Measurements from ENCODE around the gene NPSR1. TPM values are rescaled to one million over a fixed set of nuclear protein-coding genes. Genes with fewer than 3 reads are reported as not detected.

The NPSR1 gene
- total RNA-seq, 1 donor from 2014 or later: not detected

- Histone ChIP-seq H3K27ac (ENCODE audit: low read depth, low read length) (no peak overlapping the region), H3K79me2 (ENCODE audit: insufficient read depth, low read length) (no peaks in the 10 kb centered on the region), H3K4me2 (ENCODE audit: low read length) (no peak overlapping the region), H2AFZ (ENCODE audit: low read depth, low read length) (no peak overlapping the region), H3K4me3 (ENCODE audit: insufficient read depth, low read depth, low read length) (no peak overlapping the region), H4K20me1 (ENCODE audit: insufficient read depth, low read length) (no peaks in the 10 kb centered on the region), H3K9me3 (ENCODE audit: insufficient read depth, low read depth, low read length) (no peaks in the 10 kb centered on the region), H3K4me1 (ENCODE audit: insufficient read depth, low read length) (no peaks in the 10 kb centered on the region), H3K27me3 (ENCODE audit: insufficient read depth, low read length) (no peaks in the 10 kb centered on the region), H3K36me3 (ENCODE audit: insufficient read depth, low read length) (no peaks in the 10 kb centered on the region), H3K9ac (ENCODE audit: low read length) (no peak overlapping the region)
- Mint-ChIP-seq H3K27ac (ENCODE audit: unreplicated experiment) (no peak overlapping the region), H3K36me3 (ENCODE audit: low read depth, unreplicated experiment) (peaks cover 2% of the 10 kb centered on the region), H3K4me1 (ENCODE audit: low read depth, unreplicated experiment) (peaks cover 2% of the 10 kb centered on the region), H3K4me3 (ENCODE audit: unreplicated experiment) (no peak overlapping the region), H3K9me3 (ENCODE audit: unreplicated experiment) (no peaks in the 10 kb centered on the region), H3K27me3 (ENCODE audit: low read depth, unreplicated experiment) (peaks cover 4% of the 10 kb centered on the region)
- FAIRE-seq (no peak), DNase-seq (ENCODE audit: low read depth) (no peak)
- TF ChIP-seq EZH2 (IDR thresholded peaks at IDR 0.05; ENCODE audit: insufficient read depth, low read length): no peak
- TF ChIP-seq, protein P1, sequence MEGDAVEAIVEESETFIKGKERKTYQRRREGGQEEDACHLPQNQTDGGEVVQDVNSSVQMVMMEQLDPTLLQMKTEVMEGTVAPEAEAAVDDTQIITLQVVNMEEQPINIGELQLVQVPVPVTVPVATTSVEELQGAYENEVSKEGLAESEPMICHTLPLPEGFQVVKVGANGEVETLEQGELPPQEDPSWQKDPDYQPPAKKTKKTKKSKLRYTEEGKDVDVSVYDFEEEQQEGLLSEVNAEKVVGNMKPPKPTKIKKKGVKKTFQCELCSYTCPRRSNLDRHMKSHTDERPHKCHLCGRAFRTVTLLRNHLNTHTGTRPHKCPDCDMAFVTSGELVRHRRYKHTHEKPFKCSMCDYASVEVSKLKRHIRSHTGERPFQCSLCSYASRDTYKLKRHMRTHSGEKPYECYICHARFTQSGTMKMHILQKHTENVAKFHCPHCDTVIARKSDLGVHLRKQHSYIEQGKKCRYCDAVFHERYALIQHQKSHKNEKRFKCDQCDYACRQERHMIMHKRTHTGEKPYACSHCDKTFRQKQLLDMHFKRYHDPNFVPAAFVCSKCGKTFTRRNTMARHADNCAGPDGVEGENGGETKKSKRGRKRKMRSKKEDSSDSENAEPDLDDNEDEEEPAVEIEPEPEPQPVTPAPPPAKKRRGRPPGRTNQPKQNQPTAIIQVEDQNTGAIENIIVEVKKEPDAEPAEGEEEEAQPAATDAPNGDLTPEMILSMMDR (IDR thresholded peaks at IDR 0.05; ENCODE audit: insufficient read depth, low read depth, low read length): no peak
Observed at GRCh38 chr7:34832020-34832419, 174.0 kb downstream of the NPSR1 start.

DNA sequence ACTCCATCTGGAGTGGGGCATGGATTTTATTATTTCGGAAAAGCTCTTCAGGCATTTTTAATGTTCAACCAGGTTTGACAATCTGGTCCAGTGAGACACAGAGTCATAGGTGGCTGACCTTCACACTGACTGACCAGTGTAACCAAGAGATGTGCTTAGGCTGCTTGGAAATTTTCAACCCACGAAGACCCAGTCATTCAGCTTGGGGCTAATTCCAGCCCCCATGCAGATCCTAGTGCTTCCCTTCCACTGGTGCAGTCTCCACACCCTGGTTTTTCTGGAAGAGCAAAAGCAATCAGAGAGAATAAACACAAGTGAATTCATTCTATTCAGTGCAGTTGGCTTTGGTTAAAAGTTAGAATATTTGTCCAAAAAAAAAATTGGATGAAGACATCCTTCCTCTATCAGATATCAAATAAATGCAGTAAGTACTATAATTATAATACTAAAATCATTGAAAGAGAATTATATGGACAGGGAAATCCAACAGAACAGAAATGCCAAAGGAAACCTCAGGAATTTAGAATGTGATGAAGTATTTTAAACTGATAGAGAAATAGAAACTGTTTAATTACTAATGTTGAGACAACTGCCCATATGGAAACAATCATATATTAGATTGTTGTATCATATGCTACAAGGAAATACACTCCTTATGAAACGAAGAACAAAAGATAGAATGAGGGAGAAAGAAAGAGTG, 178.0 kb downstream of the NPSR1 start:
- H3K4me1 ChIP-seq (ENCODE audit: insufficient read depth, low read length): peaks cover 13% of the 10 kb centered on the region
- no peak overlapping the region for H3K4me3 Mint-ChIP-seq (ENCODE audit: unreplicated experiment)
- no peaks in the 10 kb centered on the region for H3K9me3 ChIP-seq (ENCODE audit: insufficient read depth, low read depth, low read length)
- H3K9ac ChIP-seq (ENCODE audit: low read length): no peak overlapping the region
- no peak overlapping the region for H3K27ac ChIP-seq (ENCODE audit: low read depth, low read length)
- no peak for FAIRE-seq
- no peak overlapping the region for H3K4me2 ChIP-seq (ENCODE audit: low read length)
- no peaks in the 10 kb centered on the region for H4K20me1 ChIP-seq (ENCODE audit: insufficient read depth, low read length)
- no peak for TF ChIP-seq EZH2 (IDR thresholded peaks at IDR 0.05; ENCODE audit: insufficient read depth, low read length)
- TF ChIP-seq, protein P1 (IDR thresholded peaks at IDR 0.05; ENCODE audit: insufficient read depth, low read depth, low read length): no peak
- H3K36me3 ChIP-seq (ENCODE audit: insufficient read depth, low read length): no peaks in the 10 kb centered on the region
- H3K27me3 ChIP-seq (ENCODE audit: insufficient read depth, low read length): no peaks in the 10 kb centered on the region
- peaks cover 1% of the 10 kb centered on the region for H3K27me3 Mint-ChIP-seq (ENCODE audit: low read depth, unreplicated experiment)
- H3K79me2 ChIP-seq (ENCODE audit: insufficient read depth, low read length): no peaks in the 10 kb centered on the region
- peaks cover 2% of the 10 kb centered on the region for H3K36me3 Mint-ChIP-seq (ENCODE audit: low read depth, unreplicated experiment)
- peaks cover 14% of the 10 kb centered on the region for H3K4me1 Mint-ChIP-seq (ENCODE audit: low read depth, unreplicated experiment)
- DNase-seq (ENCODE audit: low read depth): no peak
- H2AFZ ChIP-seq (ENCODE audit: low read depth, low read length): no peak overlapping the region
- no peaks in the 10 kb centered on the region for H3K9me3 Mint-ChIP-seq (ENCODE audit: unreplicated experiment)
- H3K27ac Mint-ChIP-seq (ENCODE audit: unreplicated experiment): peak overlapping the region; percentile 79
- H3K4me3 ChIP-seq (ENCODE audit: insufficient read depth, low read depth, low read length): no peak overlapping the region

GRCh38 chr7:34837316-34837715, 179.3 kb downstream of the NPSR1 start:
- DNase-seq (ENCODE audit: low read depth) (no peak), FAIRE-seq (no peak)
- Mint-ChIP-seq H3K36me3 (ENCODE audit: low read depth, unreplicated experiment) (peaks cover 2% of the 10 kb centered on the region), H3K27ac (ENCODE audit: unreplicated experiment) (peak overlapping the region; percentile 28), H3K27me3 (ENCODE audit: low read depth, unreplicated experiment) (peaks cover 1% of the 10 kb centered on the region), H3K9me3 (ENCODE audit: unreplicated experiment) (no peaks in the 10 kb centered on the region), H3K4me1 (ENCODE audit: low read depth, unreplicated experiment) (peaks cover 14% of the 10 kb centered on the region), H3K4me3 (ENCODE audit: unreplicated experiment) (no peak overlapping the region)
- H2AFZ ChIP-seq (ENCODE audit: low read depth, low read length): no peak overlapping the region
- no peak overlapping the region for H3K9ac ChIP-seq (ENCODE audit: low read length)
- H3K27ac ChIP-seq (ENCODE audit: low read depth, low read length): no peak overlapping the region
- H3K4me3 ChIP-seq (ENCODE audit: insufficient read depth, low read depth, low read length): no peak overlapping the region
- peak overlapping the region; percentile 30 for H3K4me2 ChIP-seq (ENCODE audit: low read length)
- H4K20me1 ChIP-seq (ENCODE audit: insufficient read depth, low read length): no peaks in the 10 kb centered on the region
- no peaks in the 10 kb centered on the region for H3K9me3 ChIP-seq (ENCODE audit: insufficient read depth, low read depth, low read length)
- H3K4me1 ChIP-seq (ENCODE audit: insufficient read depth, low read length): peaks cover 13% of the 10 kb centered on the region
- H3K27me3 ChIP-seq (ENCODE audit: insufficient read depth, low read length): no peaks in the 10 kb centered on the region
- no peaks in the 10 kb centered on the region for H3K79me2 ChIP-seq (ENCODE audit: insufficient read depth, low read length)
- H3K36me3 ChIP-seq (ENCODE audit: insufficient read depth, low read length): no peaks in the 10 kb centered on the region
- TF ChIP-seq, protein P1 (IDR thresholded peaks at IDR 0.05; ENCODE audit: insufficient read depth, low read depth, low read length): no peak
- no peak for TF ChIP-seq EZH2 (IDR thresholded peaks at IDR 0.05; ENCODE audit: insufficient read depth, low read length)

Data from astrocyte (in vitro differentiated cells and primary cell).